ENCODE measurements around the gene SNX3. TPM values are rescaled to one million over a fixed set of nuclear protein-coding genes. Genes with fewer than 3 reads are reported as not detected.

Gene SNX3
- total RNA-seq, 2 experiments from 2014 or later: 72.9 to 88.6 TPM

DNA sequence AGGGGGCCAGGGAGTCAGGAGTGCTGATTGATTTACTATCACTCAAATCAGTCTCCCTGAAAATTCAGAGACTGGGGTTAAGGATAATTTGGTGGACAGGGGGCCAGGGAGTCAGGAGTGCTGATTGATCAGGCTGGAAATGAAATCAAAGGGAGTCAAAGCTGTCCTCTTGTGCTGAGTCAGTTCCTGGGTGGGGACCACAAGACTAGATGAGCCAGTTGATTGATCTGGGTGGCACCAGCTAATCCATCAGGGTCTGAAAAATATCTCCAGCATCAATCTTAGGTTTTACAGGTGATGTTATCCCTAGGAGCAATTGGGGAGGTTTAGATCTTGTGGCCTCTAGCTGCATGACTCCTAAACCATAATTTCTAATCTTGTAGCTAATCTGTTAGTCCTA, 27.9 kb upstream of the SNX3 start:
- no peaks in the 10 kb centered on the region for H3K36me3 ChIP-seq (ENCODE audit: insufficient read depth, low read length)
- no peak overlapping the region for H3K4me2 ChIP-seq (ENCODE audit: low read length)
- H3K79me2 ChIP-seq (ENCODE audit: insufficient read depth, low read depth, low read length): no peaks in the 10 kb centered on the region
- H3K9me2 ChIP-seq (ENCODE audit: insufficient read depth, low read length): no peaks in the 10 kb centered on the region
- H2AFZ ChIP-seq (ENCODE audit: low read length): no peak overlapping the region; the same call in 1 of the 2 replicates
- H3K9me3 ChIP-seq (ENCODE audit: low read length): no peaks in the 10 kb centered on the region
- ChIA-PET POLR2A (no interaction called here), CTCF (ENCODE audit: unreplicated experiment) (no interaction called here)
- intact Hi-C loops (cut with micrococcal nuclease; ENCODE audit: unreplicated experiment): no loop called here
- no TSS peak for BruUV-seq (replicated peaks)
- H4K20me1 ChIP-seq (ENCODE audit: insufficient read depth, low read length): no peaks in the 10 kb centered on the region
- H3K4me3 ChIP-seq (ENCODE audit: low read depth, low read length, poor library complexity, severe bottlenecking): no peak overlapping the region
- H3K4me1 ChIP-seq (ENCODE audit: insufficient read depth, low read length, poor library complexity, severe bottlenecking): peaks cover 27% of the 10 kb centered on the region
- no peak overlapping the region for H3K27ac ChIP-seq (ENCODE audit: low read depth, low read length, poor library complexity, severe bottlenecking)
- TF ChIP-seq, protein P1, sequence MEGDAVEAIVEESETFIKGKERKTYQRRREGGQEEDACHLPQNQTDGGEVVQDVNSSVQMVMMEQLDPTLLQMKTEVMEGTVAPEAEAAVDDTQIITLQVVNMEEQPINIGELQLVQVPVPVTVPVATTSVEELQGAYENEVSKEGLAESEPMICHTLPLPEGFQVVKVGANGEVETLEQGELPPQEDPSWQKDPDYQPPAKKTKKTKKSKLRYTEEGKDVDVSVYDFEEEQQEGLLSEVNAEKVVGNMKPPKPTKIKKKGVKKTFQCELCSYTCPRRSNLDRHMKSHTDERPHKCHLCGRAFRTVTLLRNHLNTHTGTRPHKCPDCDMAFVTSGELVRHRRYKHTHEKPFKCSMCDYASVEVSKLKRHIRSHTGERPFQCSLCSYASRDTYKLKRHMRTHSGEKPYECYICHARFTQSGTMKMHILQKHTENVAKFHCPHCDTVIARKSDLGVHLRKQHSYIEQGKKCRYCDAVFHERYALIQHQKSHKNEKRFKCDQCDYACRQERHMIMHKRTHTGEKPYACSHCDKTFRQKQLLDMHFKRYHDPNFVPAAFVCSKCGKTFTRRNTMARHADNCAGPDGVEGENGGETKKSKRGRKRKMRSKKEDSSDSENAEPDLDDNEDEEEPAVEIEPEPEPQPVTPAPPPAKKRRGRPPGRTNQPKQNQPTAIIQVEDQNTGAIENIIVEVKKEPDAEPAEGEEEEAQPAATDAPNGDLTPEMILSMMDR (conservative IDR thresholded peaks at IDR 0.05; ENCODE audit: low read length): no peak
- no peak for DNase-seq (ENCODE audit: low spot score)

DNA sequence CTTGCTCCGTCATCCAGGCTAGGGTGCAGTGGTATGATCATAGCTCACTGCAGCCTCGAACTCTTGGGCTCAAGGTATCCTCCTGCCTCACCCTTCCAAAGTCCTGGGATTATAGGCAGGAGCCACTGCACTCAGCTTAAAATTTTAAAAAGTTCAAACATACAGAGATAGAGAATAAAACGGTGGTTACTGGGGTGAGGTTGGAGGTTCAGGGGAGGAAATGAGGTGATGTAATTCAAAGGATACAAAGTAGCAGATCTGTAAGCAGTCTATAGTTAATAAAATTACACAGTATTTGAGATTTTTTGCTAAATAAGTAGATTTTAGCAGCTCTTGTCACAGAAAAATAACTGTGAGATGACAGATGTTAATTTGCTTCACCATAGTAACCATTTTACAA, 26.5 kb upstream of the SNX3 start:
- H3K4me2 ChIP-seq (ENCODE audit: low read length): no peak overlapping the region
- no peaks in the 10 kb centered on the region for H3K36me3 ChIP-seq (ENCODE audit: insufficient read depth, low read length)
- no peak for DNase-seq (ENCODE audit: low spot score)
- H3K4me3 ChIP-seq (ENCODE audit: low read depth, low read length, poor library complexity, severe bottlenecking): no peak overlapping the region
- TF ChIP-seq EZH2phosphoT487 (IDR thresholded peaks at IDR 0.05; ENCODE audit: borderline replicate concordance, low read depth, low read length): no peak
- TF ChIP-seq, protein P1 (conservative IDR thresholded peaks at IDR 0.05; ENCODE audit: low read length): no peak
- no peaks in the 10 kb centered on the region for H4K20me1 ChIP-seq (ENCODE audit: insufficient read depth, low read length)
- intact Hi-C loops (cut with micrococcal nuclease; ENCODE audit: unreplicated experiment): no loop called here
- BruUV-seq (replicated peaks): no TSS peak
- ChIA-PET POLR2A (interaction anchor here (0.7 to 1.1 kb wide), 4 partner anchors 15 to 335 kb away, joined by 3 to 7 read pairs (median 3); partner anchors contain the start of gene SNX3), CTCF (ENCODE audit: unreplicated experiment) (no interaction called here)
- peak overlapping the region; percentile 27; the same call in 1 of the 2 replicates for H2AFZ ChIP-seq (ENCODE audit: low read length)
- H3K79me2 ChIP-seq (ENCODE audit: insufficient read depth, low read depth, low read length): no peaks in the 10 kb centered on the region
- H3K4me1 ChIP-seq (ENCODE audit: insufficient read depth, low read length, poor library complexity, severe bottlenecking): peaks cover 26% of the 10 kb centered on the region
- H3K27ac ChIP-seq (ENCODE audit: low read depth, low read length, poor library complexity, severe bottlenecking): no peak overlapping the region
- H3K9me3 ChIP-seq (ENCODE audit: low read length): no peaks in the 10 kb centered on the region
- H3K9me2 ChIP-seq (ENCODE audit: insufficient read depth, low read length): no peaks in the 10 kb centered on the region

DNA sequence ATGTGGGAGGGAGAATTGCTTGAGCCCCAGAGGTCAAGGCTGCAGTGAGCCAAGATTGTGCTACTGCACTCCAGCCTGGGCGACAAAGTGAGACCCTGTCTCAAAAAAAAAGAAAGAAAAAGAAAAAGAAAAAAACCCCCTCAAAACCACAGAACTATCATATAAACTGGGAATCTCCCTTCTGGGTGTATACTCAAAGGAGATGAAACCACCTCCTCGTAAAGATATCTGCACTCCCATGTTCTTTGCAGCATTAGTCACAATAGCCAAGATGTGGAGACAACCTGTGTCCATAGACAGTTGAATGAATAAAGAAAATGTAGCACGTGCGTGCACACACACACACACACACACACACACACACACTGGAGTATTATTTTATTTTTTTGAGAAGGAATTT, 25.5 kb upstream of the SNX3 start:
- ChIA-PET POLR2A (no interaction called here), CTCF (ENCODE audit: unreplicated experiment) (no interaction called here)
- Histone ChIP-seq H3K4me3 (ENCODE audit: low read depth, low read length, poor library complexity, severe bottlenecking) (no peak overlapping the region), H3K9me3 (ENCODE audit: low read length) (no peaks in the 10 kb centered on the region), H2AFZ (ENCODE audit: low read length) (no peak overlapping the region), H3K36me3 (ENCODE audit: insufficient read depth, low read length) (no peaks in the 10 kb centered on the region), H3K9me2 (ENCODE audit: insufficient read depth, low read length) (no peaks in the 10 kb centered on the region), H4K20me1 (ENCODE audit: insufficient read depth, low read length) (no peaks in the 10 kb centered on the region), H3K4me2 (ENCODE audit: low read length) (no peak overlapping the region), H3K4me1 (ENCODE audit: insufficient read depth, low read length, poor library complexity, severe bottlenecking) (peaks cover 26% of the 10 kb centered on the region), H3K79me2 (ENCODE audit: insufficient read depth, low read depth, low read length) (no peaks in the 10 kb centered on the region), H3K27ac (ENCODE audit: low read depth, low read length, poor library complexity, severe bottlenecking) (no peak overlapping the region)
- no peak for DNase-seq (ENCODE audit: low spot score)
- no TSS peak for BruUV-seq (replicated peaks)
- TF ChIP-seq, protein P1 (conservative IDR thresholded peaks at IDR 0.05; ENCODE audit: low read length): no peak
- TF ChIP-seq EZH2phosphoT487 (IDR thresholded peaks at IDR 0.05; ENCODE audit: borderline replicate concordance, low read depth, low read length): no peak
- intact Hi-C loops (cut with micrococcal nuclease; ENCODE audit: unreplicated experiment): no loop called here
